GM12875 (cell line): ENCODE results near the gene SLC10A4.
A peak's percentile ranks its signal among the peaks of the same experiment; 100 is the strongest.
"Not testable (repeated sequence)": the region's sequence is repeated elsewhere in the genome, so short reads cannot be mapped to it uniquely, and the experiment has no call there.

Source experiments
- H3K4me3 ChIP-seq: one replicate; pipeline ENCODE4 v1.5.1; 2011; ENCODE audit warnings: low read depth, low read length, control low read depth
- TF ChIP-seq, protein P1 (sequence below): IDR thresholded peaks from 2 replicates; pipeline ENCODE4 v1.5.1; 2011; ENCODE audit warnings: low read depth, mild to moderate bottlenecking, control low read depth, inconsistent platforms, low read length, moderate library complexity, borderline replicate concordance; ENCODE audit not compliant: insufficient read depth

SLC10A4 gene

GRCh38 chr4:48483006-48483776 lies at the start of gene SLC10A4:
TSS of gene SLC10A4 (plus strand) at chr4:48483343. CDS start at chr4:48483562, 219 bp downstream.
- H3K4me3 ChIP-seq: peak within 1 kb of the TSS; percentile 32
- TF ChIP-seq, protein P1, sequence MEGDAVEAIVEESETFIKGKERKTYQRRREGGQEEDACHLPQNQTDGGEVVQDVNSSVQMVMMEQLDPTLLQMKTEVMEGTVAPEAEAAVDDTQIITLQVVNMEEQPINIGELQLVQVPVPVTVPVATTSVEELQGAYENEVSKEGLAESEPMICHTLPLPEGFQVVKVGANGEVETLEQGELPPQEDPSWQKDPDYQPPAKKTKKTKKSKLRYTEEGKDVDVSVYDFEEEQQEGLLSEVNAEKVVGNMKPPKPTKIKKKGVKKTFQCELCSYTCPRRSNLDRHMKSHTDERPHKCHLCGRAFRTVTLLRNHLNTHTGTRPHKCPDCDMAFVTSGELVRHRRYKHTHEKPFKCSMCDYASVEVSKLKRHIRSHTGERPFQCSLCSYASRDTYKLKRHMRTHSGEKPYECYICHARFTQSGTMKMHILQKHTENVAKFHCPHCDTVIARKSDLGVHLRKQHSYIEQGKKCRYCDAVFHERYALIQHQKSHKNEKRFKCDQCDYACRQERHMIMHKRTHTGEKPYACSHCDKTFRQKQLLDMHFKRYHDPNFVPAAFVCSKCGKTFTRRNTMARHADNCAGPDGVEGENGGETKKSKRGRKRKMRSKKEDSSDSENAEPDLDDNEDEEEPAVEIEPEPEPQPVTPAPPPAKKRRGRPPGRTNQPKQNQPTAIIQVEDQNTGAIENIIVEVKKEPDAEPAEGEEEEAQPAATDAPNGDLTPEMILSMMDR: no peak

- TF ChIP-seq, protein P1: no peak
These were observed 46.8 kb upstream of the SLC10A4 start for GRCh38 chr4:48436318-48436717.

DNA sequence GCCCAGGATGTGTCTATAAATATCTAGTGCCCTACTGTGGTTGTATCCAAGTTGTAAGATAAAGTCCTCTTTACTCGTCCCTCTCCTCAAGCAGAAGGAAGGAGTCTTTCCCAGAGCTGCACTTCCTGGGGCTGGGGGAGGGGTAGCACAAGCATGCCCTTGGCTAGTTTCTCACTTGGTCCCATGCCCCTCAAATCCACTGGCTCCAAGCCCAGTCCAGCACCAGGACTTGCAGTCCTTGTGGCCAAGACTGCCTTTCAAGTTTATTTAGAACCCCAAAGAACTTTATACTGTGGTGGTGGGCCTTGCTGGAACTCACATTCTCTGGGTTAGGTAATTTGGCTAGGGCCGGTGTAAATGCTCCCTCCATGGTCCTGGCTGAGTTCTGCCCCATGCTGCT lies 43.2 kb upstream of the SLC10A4 start:
- H3K4me3 ChIP-seq: no peak overlapping the region
- TF ChIP-seq, protein P1: no peak

More at GRCh38 chr4:48436318-48436717, 46.8 kb upstream of the SLC10A4 start:
- no peak overlapping the region for H3K4me3 ChIP-seq

- not testable (repeated sequence) for H3K4me3 ChIP-seq
These were observed 42.2 kb upstream of the SLC10A4 start for GRCh38 chr4:48440914-48441313.

GRCh38 chr4:48445704-48446103 lies 37.4 kb upstream of the SLC10A4 start:
- no peak overlapping the region for H3K4me3 ChIP-seq
- TF ChIP-seq, protein P1: peak; percentile 9; the same call in 1 of the 2 replicates

DNA sequence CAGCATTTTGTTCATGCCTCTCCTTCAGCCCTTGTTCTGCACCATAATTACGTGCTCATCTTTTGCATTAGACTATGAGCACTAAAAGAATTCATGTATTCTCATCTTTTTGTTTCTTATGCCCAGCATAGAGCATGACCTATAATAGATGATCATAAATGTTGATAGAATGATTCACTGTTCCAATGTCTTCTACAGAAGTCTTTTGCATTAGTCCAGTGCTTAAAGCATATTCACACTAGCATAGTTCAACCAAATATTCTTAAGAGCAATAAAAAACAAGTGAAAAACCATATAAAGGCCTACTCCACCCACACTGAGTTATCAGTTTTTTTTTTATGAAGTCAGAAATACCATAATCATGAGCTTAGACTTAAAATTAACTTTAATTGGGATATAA lies 36.5 kb upstream of the SLC10A4 start:
- H3K4me3 ChIP-seq: no peak overlapping the region
- TF ChIP-seq, protein P1: no peak

DNA sequence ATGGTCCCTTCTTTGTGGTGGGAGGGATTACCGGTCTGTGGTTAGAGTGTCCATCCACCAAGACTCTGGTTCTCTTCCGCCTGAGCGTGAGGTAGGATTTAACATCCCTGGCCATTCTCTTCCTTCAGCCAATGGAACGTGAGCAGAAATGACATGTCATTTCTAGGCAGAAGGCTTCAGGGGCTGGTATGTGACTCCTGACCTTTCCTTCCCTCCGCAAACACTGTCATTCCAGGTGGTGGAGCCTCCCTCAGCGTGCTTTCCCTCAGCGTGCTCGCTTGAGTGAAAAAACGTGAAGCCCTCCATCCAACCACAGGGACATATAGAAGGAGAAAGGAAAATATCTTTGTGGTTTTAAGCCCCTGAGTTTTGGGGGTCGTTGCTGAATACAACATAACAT lies 34.0 kb upstream of the SLC10A4 start:
- TF ChIP-seq, protein P1: no peak
- no peak overlapping the region for H3K4me3 ChIP-seq
